ENCODE results near the gene ZFP36L1.

DNA sequence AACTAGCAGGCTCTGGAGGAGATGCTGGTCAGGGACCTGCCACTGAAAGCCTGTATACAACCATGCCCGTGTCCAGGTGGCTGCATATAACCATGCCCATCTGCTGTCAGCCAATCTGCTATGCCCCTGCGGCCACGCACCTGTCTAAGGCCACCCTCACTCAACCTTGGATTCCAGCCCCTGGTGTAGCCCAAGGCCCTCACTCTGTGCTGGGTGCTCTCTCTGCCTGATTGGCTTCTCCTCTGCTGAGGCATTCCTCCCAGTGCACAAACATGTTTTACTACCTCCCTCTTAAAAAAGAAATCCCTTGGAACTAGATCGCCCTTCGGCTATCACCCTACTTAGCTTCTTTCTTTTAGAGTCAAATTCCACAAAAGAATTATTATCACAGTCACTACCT is 45.5 kb downstream of the ZFP36L1 start:
- TF ChIP-seq EZH2 (IDR thresholded peaks at IDR 0.05): no peak
- TF ChIP-seq, protein P1, sequence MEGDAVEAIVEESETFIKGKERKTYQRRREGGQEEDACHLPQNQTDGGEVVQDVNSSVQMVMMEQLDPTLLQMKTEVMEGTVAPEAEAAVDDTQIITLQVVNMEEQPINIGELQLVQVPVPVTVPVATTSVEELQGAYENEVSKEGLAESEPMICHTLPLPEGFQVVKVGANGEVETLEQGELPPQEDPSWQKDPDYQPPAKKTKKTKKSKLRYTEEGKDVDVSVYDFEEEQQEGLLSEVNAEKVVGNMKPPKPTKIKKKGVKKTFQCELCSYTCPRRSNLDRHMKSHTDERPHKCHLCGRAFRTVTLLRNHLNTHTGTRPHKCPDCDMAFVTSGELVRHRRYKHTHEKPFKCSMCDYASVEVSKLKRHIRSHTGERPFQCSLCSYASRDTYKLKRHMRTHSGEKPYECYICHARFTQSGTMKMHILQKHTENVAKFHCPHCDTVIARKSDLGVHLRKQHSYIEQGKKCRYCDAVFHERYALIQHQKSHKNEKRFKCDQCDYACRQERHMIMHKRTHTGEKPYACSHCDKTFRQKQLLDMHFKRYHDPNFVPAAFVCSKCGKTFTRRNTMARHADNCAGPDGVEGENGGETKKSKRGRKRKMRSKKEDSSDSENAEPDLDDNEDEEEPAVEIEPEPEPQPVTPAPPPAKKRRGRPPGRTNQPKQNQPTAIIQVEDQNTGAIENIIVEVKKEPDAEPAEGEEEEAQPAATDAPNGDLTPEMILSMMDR (IDR thresholded peaks at IDR 0.05): no peak
